Gastrocnemius medialis (tissue), 4 donors: ENCODE measurements around the gene CST6.

Experiments
- POLR2A ChIP-seq, 2 donors: fragments of 450-650 bp; IDR thresholded peaks; one replicate each; pipeline ENCODE4 v1.6.1; 2017; ENCODE audit warnings: antibody characterized with exemption in 2 of 2, mild to moderate bottlenecking in 2 of 2, moderate library complexity in 2 of 2
- TF ChIP-seq, protein P1 (sequence below), 5 experiments: fragments of 450-650 bp in 3 of 5; fragments of 200-600 bp in 2 of 5; sonication (generic) in 2 of 5; IDR thresholded peaks in 4 of 5; conservative IDR thresholded peaks in 1 of 5; 1 replicate in 4 of 5; 2 replicates in 1 of 5; pipeline ENCODE4 v1.5.1; 2016 to 2019; ENCODE audit warnings: antibody characterized with exemption in 5 of 5, mild to moderate bottlenecking in 3 of 5, moderate library complexity in 3 of 5

DNA sequence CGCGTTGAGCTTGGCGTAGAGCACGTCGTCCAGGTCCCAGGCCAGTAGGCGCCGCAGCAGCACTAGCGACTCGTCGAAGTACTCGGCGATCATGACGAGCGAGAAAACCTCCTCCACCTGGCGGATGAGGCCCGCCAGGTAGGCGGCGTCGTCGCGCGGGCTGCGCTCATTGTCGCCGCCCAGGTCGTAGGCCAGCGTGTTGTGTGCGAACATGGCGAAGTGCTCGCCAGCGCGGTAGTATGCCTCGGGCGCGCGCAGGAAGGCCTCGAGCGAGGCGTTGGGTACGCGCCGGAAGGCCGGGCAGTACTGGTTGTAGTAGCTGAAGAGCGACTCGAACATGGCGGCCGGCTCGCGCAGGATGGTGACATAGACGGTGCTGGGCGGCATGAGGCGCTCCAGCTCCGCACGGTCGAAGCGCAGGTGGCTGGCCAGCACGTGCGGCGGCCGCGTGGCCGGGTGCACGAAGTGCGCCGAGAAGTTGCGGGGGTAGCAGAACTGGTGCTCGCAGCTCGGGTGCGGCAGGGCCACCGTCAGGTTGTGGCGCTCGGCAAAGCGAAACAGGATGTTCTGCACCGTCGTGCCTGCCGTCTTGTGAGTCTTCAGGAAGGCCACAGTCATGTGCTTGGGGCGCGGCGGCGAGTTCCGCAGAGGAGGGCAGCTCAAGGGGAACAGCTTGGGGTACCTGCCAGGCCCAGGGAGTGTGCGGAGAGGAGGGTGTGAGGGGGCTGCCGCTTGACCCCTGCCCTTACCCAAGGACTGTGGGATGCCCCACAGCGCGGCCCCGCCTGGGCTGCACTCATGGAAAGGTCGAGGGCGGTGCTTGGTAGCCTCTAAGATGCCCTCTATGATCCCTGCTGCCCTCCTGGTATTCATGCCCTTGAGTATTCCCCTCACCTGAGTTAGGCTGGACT, 31.4 kb downstream of the CST6 start:
- TF ChIP-seq, protein P1, sequence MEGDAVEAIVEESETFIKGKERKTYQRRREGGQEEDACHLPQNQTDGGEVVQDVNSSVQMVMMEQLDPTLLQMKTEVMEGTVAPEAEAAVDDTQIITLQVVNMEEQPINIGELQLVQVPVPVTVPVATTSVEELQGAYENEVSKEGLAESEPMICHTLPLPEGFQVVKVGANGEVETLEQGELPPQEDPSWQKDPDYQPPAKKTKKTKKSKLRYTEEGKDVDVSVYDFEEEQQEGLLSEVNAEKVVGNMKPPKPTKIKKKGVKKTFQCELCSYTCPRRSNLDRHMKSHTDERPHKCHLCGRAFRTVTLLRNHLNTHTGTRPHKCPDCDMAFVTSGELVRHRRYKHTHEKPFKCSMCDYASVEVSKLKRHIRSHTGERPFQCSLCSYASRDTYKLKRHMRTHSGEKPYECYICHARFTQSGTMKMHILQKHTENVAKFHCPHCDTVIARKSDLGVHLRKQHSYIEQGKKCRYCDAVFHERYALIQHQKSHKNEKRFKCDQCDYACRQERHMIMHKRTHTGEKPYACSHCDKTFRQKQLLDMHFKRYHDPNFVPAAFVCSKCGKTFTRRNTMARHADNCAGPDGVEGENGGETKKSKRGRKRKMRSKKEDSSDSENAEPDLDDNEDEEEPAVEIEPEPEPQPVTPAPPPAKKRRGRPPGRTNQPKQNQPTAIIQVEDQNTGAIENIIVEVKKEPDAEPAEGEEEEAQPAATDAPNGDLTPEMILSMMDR (IDR thresholded peaks at IDR 0.05 in 4 of 5, conservative IDR thresholded peaks at IDR 0.05 in 1 of 5), result no peak
- TF ChIP-seq POLR2A (IDR thresholded peaks at IDR 0.05), result no peak
